C4-2B (cell line): ENCODE data around the gene PYDC1.
"Not testable (repeated sequence)": the region's sequence is repeated elsewhere in the genome, so short reads cannot be mapped to it uniquely, and the experiment has no call there.

Source experiments
- H3K27ac ChIP-seq: fragments of 450-650 bp; 2 replicates; pipeline ENCODE4 v1.5.1; 2017
- ZFX ChIP-seq: fragments of 450-650 bp; IDR thresholded peaks from 2 replicates; pipeline ENCODE4 v1.6.1; 2017
- TF ChIP-seq, protein P1 (sequence below): fragments of 450-650 bp; conservative IDR thresholded peaks from 2 replicates; pipeline ENCODE4 v1.5.1; 2017; ENCODE audit warnings: mild to moderate bottlenecking

Gene PYDC1

DNA sequence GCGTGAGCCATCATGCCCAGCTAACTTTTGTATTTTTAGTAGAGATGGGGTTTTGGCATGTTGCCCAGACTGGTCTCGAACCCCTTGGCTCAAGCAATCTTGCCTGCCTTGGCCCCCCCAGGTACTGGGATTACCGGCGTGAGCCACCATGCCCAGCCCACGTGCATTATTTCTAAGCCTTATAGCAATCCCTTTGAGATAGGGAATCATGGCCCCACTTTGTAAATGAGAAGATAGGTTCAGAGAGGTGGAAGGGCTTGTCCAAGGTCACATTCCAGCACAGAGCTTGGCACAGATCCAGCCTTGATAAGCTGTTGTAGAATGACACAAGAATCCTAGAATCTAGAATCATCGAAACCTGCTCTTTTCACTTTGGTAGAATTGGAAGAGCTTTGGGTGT, 10.2 kb downstream of the PYDC1 start:
- TF ChIP-seq, protein P1, sequence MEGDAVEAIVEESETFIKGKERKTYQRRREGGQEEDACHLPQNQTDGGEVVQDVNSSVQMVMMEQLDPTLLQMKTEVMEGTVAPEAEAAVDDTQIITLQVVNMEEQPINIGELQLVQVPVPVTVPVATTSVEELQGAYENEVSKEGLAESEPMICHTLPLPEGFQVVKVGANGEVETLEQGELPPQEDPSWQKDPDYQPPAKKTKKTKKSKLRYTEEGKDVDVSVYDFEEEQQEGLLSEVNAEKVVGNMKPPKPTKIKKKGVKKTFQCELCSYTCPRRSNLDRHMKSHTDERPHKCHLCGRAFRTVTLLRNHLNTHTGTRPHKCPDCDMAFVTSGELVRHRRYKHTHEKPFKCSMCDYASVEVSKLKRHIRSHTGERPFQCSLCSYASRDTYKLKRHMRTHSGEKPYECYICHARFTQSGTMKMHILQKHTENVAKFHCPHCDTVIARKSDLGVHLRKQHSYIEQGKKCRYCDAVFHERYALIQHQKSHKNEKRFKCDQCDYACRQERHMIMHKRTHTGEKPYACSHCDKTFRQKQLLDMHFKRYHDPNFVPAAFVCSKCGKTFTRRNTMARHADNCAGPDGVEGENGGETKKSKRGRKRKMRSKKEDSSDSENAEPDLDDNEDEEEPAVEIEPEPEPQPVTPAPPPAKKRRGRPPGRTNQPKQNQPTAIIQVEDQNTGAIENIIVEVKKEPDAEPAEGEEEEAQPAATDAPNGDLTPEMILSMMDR = no peak
- no peak for TF ChIP-seq ZFX
- H3K27ac ChIP-seq = no peak overlapping the region

DNA sequence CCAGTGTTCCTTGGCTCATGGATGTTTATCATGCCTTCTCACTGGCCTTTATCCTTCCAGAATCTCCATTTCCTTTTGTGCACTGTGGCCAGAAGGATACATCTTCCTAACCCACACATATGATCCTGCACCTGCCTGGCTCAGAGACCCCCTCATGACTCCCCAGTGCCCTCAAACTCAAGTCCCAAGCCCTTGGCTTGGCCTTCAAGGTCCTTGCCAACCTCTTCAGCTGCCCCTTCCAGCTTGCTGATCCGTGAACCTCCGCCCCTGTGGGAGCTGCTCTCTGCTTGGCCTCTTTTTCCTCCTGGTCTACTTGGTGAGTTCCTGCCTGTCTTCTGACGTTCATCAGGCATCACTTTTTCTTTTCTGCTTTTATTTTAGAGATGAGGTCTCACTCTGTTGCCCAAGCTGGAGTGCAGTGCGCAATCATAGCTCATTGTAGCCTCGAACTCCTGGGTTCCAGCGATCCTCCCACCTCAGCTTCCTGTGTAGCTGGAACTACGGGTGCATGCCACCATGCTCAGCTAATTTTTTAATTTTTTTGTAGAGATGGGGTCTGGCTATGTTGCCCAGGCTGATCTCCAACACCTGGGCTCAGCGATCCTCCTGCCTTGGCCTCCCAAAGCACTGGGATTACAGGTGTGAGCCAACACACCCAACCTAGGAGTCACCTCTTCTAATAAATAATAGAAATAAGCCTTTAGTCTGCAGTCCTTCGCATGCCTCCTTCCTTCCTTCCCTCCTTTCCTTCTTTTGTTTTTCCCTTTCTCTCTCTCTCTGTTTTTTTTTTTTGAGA, 11.9 kb downstream of the PYDC1 start:
- TF ChIP-seq, protein P1 = no peak
- TF ChIP-seq ZFX = no peak
- no peak overlapping the region for H3K27ac ChIP-seq

DNA sequence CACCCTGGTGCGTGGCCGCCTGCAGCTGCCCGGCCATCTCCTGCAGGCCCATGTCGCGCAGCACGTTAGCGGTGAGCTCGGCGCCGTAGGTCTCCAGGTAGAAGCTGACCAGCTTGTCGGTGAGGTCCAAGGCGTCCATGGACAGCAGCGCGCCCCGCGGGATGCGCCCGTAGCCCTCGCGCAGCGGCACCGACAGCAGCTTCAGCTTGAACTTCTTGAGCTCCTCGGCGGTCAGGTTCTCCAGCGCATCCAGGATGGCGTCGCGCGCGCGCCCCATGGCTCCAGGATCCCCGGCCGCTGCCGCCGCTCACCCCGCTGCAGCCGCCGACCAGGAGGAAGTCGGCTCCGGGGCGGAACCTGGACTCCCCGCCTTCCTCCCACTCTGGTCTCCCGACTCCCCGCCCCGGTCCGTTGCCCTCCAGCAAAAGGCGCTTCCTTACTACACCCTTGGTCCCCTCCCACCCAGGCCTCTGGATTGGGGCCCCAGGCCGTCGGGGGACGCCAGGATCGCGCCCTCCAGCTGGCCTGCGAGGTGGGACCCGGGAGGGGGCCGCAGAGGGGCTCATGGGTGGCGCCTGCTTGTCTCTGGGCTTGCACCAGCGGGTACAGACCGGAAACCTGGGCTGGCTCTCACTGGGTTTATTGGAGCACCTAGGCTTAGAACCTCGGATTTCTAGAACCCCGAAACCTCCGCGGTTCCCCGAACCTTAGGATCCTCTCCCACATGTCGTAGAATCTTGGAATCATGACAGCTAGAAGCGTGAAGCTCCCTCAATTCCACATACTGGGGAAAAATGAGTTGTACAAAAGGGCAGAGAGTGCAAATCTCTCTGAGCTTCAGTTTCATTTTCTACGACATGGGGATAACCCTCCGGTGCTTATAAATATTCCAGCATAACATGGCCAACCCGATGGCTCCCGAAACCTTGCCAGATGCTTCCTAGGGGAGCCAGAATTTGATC, 14.2 kb downstream of the PYDC1 start, which contains the start of gene PYCARD:
Gene PYCARD, minus strand, starts transcription at position 347 of the 962 bp plus-strand sequence. Its CDS starts 70 bp downstream, at position 277.
- TF ChIP-seq, protein P1 = no peak
- TF ChIP-seq ZFX = no peak
- H3K27ac ChIP-seq = no peak within 1 kb of the TSS

DNA sequence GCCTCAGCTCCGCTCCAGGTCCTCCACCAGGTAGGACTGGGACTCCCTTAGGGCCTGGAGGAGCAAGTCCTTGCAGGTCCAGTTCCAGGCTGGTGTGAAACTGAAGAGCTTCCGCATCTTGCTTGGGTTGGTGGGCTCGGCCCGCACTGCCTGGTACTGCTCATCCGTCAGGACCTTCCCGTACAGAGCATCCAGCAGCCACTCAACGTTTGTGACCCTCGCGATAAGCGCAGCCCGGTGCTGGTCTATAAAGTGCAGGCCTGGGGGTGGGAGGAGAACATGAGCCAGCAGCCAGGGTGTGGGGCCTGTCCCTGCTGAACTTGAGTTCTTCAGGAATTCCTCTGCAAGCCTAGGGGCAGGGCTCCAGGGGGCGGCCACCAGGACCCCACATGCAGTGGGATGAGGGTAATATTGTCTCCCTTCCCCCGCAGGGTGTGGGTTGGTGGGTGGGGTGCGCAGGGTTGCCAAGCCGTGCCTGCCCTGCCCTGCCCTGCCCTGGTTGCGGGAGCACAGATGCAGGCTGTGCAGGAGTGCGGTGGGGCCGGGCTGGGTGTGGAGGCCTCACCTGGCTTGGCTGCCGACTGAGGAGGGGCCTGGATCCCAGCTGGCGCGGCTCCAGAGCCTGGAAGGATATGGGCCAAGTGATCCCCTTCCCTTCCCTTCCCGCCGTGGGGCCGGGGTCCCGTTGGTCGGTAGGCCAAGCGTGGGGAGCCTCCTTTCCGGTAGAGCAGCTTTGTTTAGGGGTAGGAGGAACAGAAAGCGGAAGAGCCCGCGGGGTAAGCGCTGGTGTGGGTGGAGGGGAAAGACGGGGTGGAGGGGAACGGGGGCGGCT, 15.1 kb downstream of the PYDC1 start:
- no peak for TF ChIP-seq ZFX
- TF ChIP-seq, protein P1 = no peak
- no peak overlapping the region for H3K27ac ChIP-seq

DNA sequence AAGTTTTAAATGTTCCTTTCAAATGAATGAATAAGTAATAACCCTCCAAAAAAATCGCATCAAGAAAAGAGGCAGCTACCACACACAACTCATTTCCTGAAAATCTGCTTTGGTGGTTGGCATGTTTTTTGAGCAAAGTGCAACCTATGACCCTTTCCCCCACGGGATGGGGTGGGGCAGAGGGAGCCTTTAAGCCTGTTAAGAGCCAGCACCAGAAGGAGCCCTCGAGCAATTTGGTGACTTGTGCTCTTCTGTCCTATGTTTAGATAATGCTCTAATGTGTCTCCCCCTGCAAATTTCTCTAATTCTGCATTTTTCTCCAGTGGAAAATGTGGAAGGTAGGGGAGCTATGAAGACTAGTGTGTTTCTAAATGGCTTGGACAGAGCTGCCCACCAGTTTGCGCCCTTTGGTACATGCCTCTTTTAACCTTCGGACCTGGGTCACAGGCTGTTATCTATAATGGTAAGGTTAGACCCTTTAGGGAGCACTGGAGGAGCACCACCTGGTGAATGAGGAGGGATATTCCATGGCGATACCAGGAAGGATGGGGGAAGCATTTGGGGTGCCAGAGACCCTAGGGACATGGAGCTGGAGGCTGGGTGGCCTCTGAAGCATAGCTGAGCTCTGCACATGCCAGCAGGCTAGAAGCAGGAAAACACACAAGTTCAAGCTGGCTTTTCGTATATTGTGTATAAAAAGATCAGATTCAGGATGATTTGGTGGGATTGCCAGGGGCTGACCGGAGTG, 15.9 kb downstream of the PYDC1 start:
- TF ChIP-seq, protein P1 = no peak
- TF ChIP-seq ZFX = no peak
- H3K27ac ChIP-seq = no peak overlapping the region

DNA sequence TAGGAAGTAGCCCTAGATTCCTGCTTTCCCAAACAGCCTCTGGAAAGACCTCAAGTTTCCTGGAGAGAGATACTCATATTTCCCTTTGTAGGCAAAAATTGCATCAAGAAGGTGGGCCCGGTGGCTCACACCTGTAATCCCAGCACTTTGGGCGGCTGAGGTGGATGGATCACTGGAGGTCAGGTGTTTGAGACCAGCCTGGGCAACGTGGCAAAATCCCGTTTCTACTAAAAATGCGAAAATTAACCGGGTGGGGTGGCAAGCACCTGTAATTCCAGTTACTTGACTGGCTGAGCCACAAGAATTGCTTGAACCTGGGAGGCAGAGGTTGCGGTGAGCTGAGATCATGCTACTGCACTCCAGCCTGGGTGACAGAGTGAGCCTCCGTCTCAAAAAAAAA, 16.8 kb downstream of the PYDC1 start:
- H3K27ac ChIP-seq = not testable (repeated sequence)
